SJSA1 (cell line): ENCODE measurements around the gene TSHR. TPM values are rescaled to one million over a fixed set of nuclear protein-coding genes. Genes with fewer than 3 reads are reported as not detected.
A peak's percentile ranks its signal among the peaks of the same experiment; 100 is the strongest.

Experiments used
- DNase-seq, 2 experiments: peaks; one replicate each; pipeline ENCODE4 v3.0.0-alpha.2; 2015 to 2020; ENCODE audit warnings: low spot score in 2 of 2, low read depth in 1 of 2
- H3K27ac ChIP-seq: fragments of 250-450 bp; sonication (Bioruptor Pico); 2 replicates; pipeline ENCODE4 v1.5.1; 2020; ENCODE audit warnings: mild to moderate bottlenecking, moderate library complexity
- H3K27me3 ChIP-seq: fragments of 250-450 bp; sonication (Bioruptor Pico); replicated peaks from 2 replicates; pipeline ENCODE4 v1.5.1; 2020; ENCODE audit warnings: mild to moderate bottlenecking, moderate library complexity
- H3K36me3 ChIP-seq: fragments of 250-450 bp; sonication (Bioruptor Pico); 2 replicates; pipeline ENCODE4 v1.5.1; 2020; ENCODE audit warnings: mild to moderate bottlenecking
- H3K4me1 ChIP-seq: fragments of 250-450 bp; sonication (Bioruptor Pico); replicated peaks from 2 replicates; pipeline ENCODE4 v1.6.1; 2021; ENCODE audit warnings: mild to moderate bottlenecking
- H3K4me3 ChIP-seq: fragments of 250-450 bp; sonication (Bioruptor Pico); 2 replicates; pipeline ENCODE4 v1.5.1; 2020; ENCODE audit warnings: mild to moderate bottlenecking
- H3K9me3 ChIP-seq: fragments of 250-450 bp; sonication (Bioruptor Pico); replicated peaks from 2 replicates; pipeline ENCODE4 v1.5.1; 2020; ENCODE audit warnings: mild to moderate bottlenecking
- total RNA-seq: library from RNA; depleted of rRNA; stranded (reverse); fragments of >200 nt; shearing (Covaris generic); gene quantifications from 2 replicates; pipeline ENCODE4 v1.2.3, GENCODE V29; 2014

The TSHR gene
- total RNA-seq, 1 experiment from 2014 or later: not detected

GRCh38 chr14:80958226-80958625 lies 2.8 kb downstream of the TSHR start:
- Histone ChIP-seq H3K36me3 (no peaks in the 10 kb centered on the region), H3K4me1 (0 out of 2 replicates have a peak, but pooled peaks cover 3% of the 10 kb centered on the region), H3K4me3 (no peak overlapping the region), H3K27ac (no peak overlapping the region), H3K9me3 (no peaks in the 10 kb centered on the region), H3K27me3 (no peaks in the 10 kb centered on the region; the same call in 1 of the 2 replicates)
- DNase-seq: no peak

GRCh38 chr14:80958939-80959338 lies 3.5 kb downstream of the TSHR start:
- H3K4me3 ChIP-seq: no peak overlapping the region
- H3K27ac ChIP-seq: no peak overlapping the region
- H3K4me1 ChIP-seq: 0 out of 2 replicates have a peak, but pooled peaks cover 3% of the 10 kb centered on the region
- H3K36me3 ChIP-seq: no peaks in the 10 kb centered on the region
- DNase-seq: no peak
- H3K9me3 ChIP-seq: no peaks in the 10 kb centered on the region
- no peaks in the 10 kb centered on the region; the same call in 1 of the 2 replicates for H3K27me3 ChIP-seq

GRCh38 chr14:80959496-80959895 lies 4.1 kb downstream of the TSHR start:
- no peaks in the 10 kb centered on the region for H3K9me3 ChIP-seq
- H3K4me1 ChIP-seq: 0 out of 2 replicates have a peak, but pooled peaks cover 1% of the 10 kb centered on the region
- no peak overlapping the region for H3K4me3 ChIP-seq
- no peak overlapping the region for H3K27ac ChIP-seq
- H3K36me3 ChIP-seq: no peaks in the 10 kb centered on the region
- no peak for DNase-seq
- H3K27me3 ChIP-seq: no peaks in the 10 kb centered on the region; the same call in 1 of the 2 replicates

GRCh38 chr14:80965037-80965436 lies 9.6 kb downstream of the TSHR start:
- Histone ChIP-seq H3K9me3 (no peaks in the 10 kb centered on the region), H3K36me3 (no peaks in the 10 kb centered on the region), H3K27me3 (no peaks in the 10 kb centered on the region), H3K4me1 (no peaks in the 10 kb centered on the region), H3K27ac (no peak overlapping the region), H3K4me3 (no peak overlapping the region)
- DNase-seq: no peak

GRCh38 chr14:80973931-80974641 lies 18.7 kb downstream of the TSHR start:
- Histone ChIP-seq H3K9me3 (no peaks in the 10 kb centered on the region), H3K4me3 (no peak overlapping the region), H3K27ac (no peak overlapping the region), H3K36me3 (no peaks in the 10 kb centered on the region), H3K27me3 (no peaks in the 10 kb centered on the region), H3K4me1 (no peaks in the 10 kb centered on the region)
- DNase-seq: no peak

- no peaks in the 10 kb centered on the region for H3K9me3 ChIP-seq
- no peak overlapping the region for H3K4me3 ChIP-seq
- H3K36me3 ChIP-seq: no peaks in the 10 kb centered on the region
- H3K4me1 ChIP-seq: no peaks in the 10 kb centered on the region
- no peak for DNase-seq
- H3K27me3 ChIP-seq: no peaks in the 10 kb centered on the region
- no peak overlapping the region for H3K27ac ChIP-seq
These were observed 19.3 kb downstream of the TSHR start for GRCh38 chr14:80974679-80975078.

GRCh38 chr14:80977221-80977620 lies 21.8 kb downstream of the TSHR start:
- H3K36me3 ChIP-seq: no peaks in the 10 kb centered on the region
- DNase-seq: no peak
- no peaks in the 10 kb centered on the region for H3K9me3 ChIP-seq
- no peaks in the 10 kb centered on the region for H3K27me3 ChIP-seq
- H3K4me1 ChIP-seq: no peaks in the 10 kb centered on the region
- H3K27ac ChIP-seq: no peak overlapping the region
- H3K4me3 ChIP-seq: no peak overlapping the region

GRCh38 chr14:80978403-80978802 lies 23.0 kb downstream of the TSHR start:
- no peak overlapping the region for H3K27ac ChIP-seq
- H3K4me3 ChIP-seq: no peak overlapping the region
- no peak for DNase-seq
- no peaks in the 10 kb centered on the region for H3K36me3 ChIP-seq
- H3K9me3 ChIP-seq: no peaks in the 10 kb centered on the region
- H3K4me1 ChIP-seq: no peaks in the 10 kb centered on the region
- no peaks in the 10 kb centered on the region for H3K27me3 ChIP-seq

- Histone ChIP-seq H3K4me1 (no peaks in the 10 kb centered on the region), H3K36me3 (no peaks in the 10 kb centered on the region), H3K9me3 (no peaks in the 10 kb centered on the region), H3K27ac (no peak overlapping the region), H3K4me3 (no peak overlapping the region), H3K27me3 (no peaks in the 10 kb centered on the region)
- DNase-seq: no peak
These were observed 24.5 kb downstream of the TSHR start for GRCh38 chr14:80979951-80980350.

GRCh38 chr14:80981156-80981555 lies 25.7 kb downstream of the TSHR start:
- no peaks in the 10 kb centered on the region for H3K4me1 ChIP-seq
- no peaks in the 10 kb centered on the region for H3K9me3 ChIP-seq
- no peak overlapping the region for H3K27ac ChIP-seq
- no peaks in the 10 kb centered on the region for H3K27me3 ChIP-seq
- H3K4me3 ChIP-seq: no peak overlapping the region
- no peak for DNase-seq
- no peaks in the 10 kb centered on the region for H3K36me3 ChIP-seq

GRCh38 chr14:80981673-80982072 lies 26.3 kb downstream of the TSHR start:
- no peaks in the 10 kb centered on the region for H3K27me3 ChIP-seq
- no peaks in the 10 kb centered on the region for H3K9me3 ChIP-seq
- no peak for DNase-seq
- H3K4me1 ChIP-seq: no peaks in the 10 kb centered on the region
- H3K27ac ChIP-seq: no peak overlapping the region
- no peak overlapping the region for H3K4me3 ChIP-seq
- no peaks in the 10 kb centered on the region for H3K36me3 ChIP-seq

- Histone ChIP-seq H3K4me1 (no peaks in the 10 kb centered on the region), H3K27me3 (no peaks in the 10 kb centered on the region), H3K9me3 (no peaks in the 10 kb centered on the region), H3K27ac (no peak overlapping the region), H3K36me3 (no peaks in the 10 kb centered on the region), H3K4me3 (no peak overlapping the region)
- DNase-seq: no peak
These were observed 27.3 kb downstream of the TSHR start for GRCh38 chr14:80982711-80983110.

GRCh38 chr14:80987235-80988032 lies 32.0 kb downstream of the TSHR start:
- no peaks in the 10 kb centered on the region for H3K4me1 ChIP-seq

GRCh38 chr14:80988192-80988591 lies 32.8 kb downstream of the TSHR start:
- no peaks in the 10 kb centered on the region for H3K4me1 ChIP-seq
- H3K27ac ChIP-seq: no peak overlapping the region
- H3K9me3 ChIP-seq: no peaks in the 10 kb centered on the region
- H3K4me3 ChIP-seq: no peak overlapping the region
- H3K36me3 ChIP-seq: no peaks in the 10 kb centered on the region
- DNase-seq: no peak
- H3K27me3 ChIP-seq: no peaks in the 10 kb centered on the region

More at GRCh38 chr14:80987235-80988032, 32.0 kb downstream of the TSHR start:
- Histone ChIP-seq H3K4me3 (no peak overlapping the region), H3K27ac (no peak overlapping the region), H3K27me3 (no peaks in the 10 kb centered on the region), H3K36me3 (no peaks in the 10 kb centered on the region), H3K9me3 (no peaks in the 10 kb centered on the region)
- peak; percentile 53 to 62 for DNase-seq
